Transverse colon (tissue), 4 donors: ENCODE results near the gene FIZ1. TPM values are rescaled to one million over a fixed set of nuclear protein-coding genes. Genes with fewer than 3 reads are reported as not detected.
A peak's percentile ranks its signal among the peaks of the same experiment; 100 is the strongest.

Source experiments
- DNase-seq: peaks from one replicate; pipeline ENCODE4 v3.0.0-alpha.2; 2019
- H3K27ac ChIP-seq, 4 donors: fragments of 200-600 bp; sonication (generic); 2 replicates each; pipeline ENCODE4 v1.5.1; 2016 to 2018; ENCODE audit warnings: inconsistent platforms in 4 of 4
- H3K27me3 ChIP-seq: fragments of 200-600 bp; sonication (generic); 2 replicates; pipeline ENCODE4 v1.5.1; 2017; ENCODE audit warnings: inconsistent platforms
- H3K36me3 ChIP-seq, 4 donors: fragments of 200-600 bp; sonication (generic); 2 replicates each; pipeline ENCODE4 v1.5.1; 2017 to 2019; ENCODE audit warnings: inconsistent platforms in 4 of 4
- H3K4me1 ChIP-seq, 4 donors: fragments of 200-600 bp; sonication (generic); 2 replicates each; pipeline ENCODE4 v1.5.1; 2017 to 2020; ENCODE audit warnings: inconsistent platforms in 4 of 4
- H3K4me3 ChIP-seq, 4 donors: fragments of 200-600 bp; sonication (generic); 1 replicate in 1 of 4; 2 replicates in 3 of 4; pipeline versions ENCODE4 v1.5.1 to v1.6.1; 2017 to 2019; ENCODE audit warnings: inconsistent platforms in 4 of 4
- H3K9me3 ChIP-seq, 2 donors: fragments of 200-600 bp; sonication (generic); 2 replicates each; pipeline ENCODE4 v1.5.1; 2017 to 2019; ENCODE audit warnings: inconsistent platforms in 2 of 2
- CTCF ChIP-seq, 5 experiments: fragments of 200-600 bp in 3 of 5; fragments of 450-650 bp in 2 of 5; sonication (generic) in 3 of 5; IDR thresholded peaks; 1 replicate in 2 of 5; 2 replicates in 3 of 5; pipeline ENCODE4 v1.5.1; 2016 to 2017; ENCODE audit warnings: antibody characterized with exemption in 5 of 5, inconsistent platforms in 3 of 5, mild to moderate bottlenecking in 2 of 5, moderate library complexity in 1 of 5
- EP300 ChIP-seq: sonication (generic); formaldehyde crosslinking; IDR thresholded peaks from one replicate; pipeline ENCODE4 v1.6.1; 2017; ENCODE audit warnings: antibody characterized with exemption, low read depth
- POLR2A ChIP-seq: fragments of 450-650 bp; IDR thresholded peaks from one replicate; pipeline ENCODE4 v1.6.1; 2016; ENCODE audit warnings: antibody characterized with exemption, mild to moderate bottlenecking, moderate library complexity
- POLR2AphosphoS5 ChIP-seq, 3 donors: sonication (generic); formaldehyde crosslinking; IDR thresholded peaks; one replicate each; pipeline ENCODE4 v1.6.1; 2016; ENCODE audit warnings: antibody characterized with exemption in 3 of 3
- WGBS, 2 donors: methylation state at CpG; one replicate each; pipeline ENCODE4 v1.1.5; 2018; ENCODE audit warnings: low coverage in 1 of 2; 5-methylcytosine and 5-hydroxymethylcytosine counted together
- in situ Hi-C, 4 donors: fragments of 200-750 bp; cut with MboI; loops; one replicate each; pipeline versions ENCODE4 v1.15.0 to v1.15.1; 2017; ENCODE audit warnings: low sequenced_read_pairs in 3 of 4, low pct_ligation_motif_present in 1 of 4, low pct_unique_long_range_greater_than_20kb in 1 of 4
- intact Hi-C: fragments of 100-400 bp; cut with DNase I; formaldehyde crosslinking; loops from one replicate; pipeline ENCODE4 v1.15.1; 2023; ENCODE audit warnings: low total_unique reads
- total RNA-seq, 4 donors: library from RNA; depleted of rRNA; stranded (reverse); fragments of >200 nt; gene quantifications; one replicate each; pipeline ENCODE4 v1.1.0, GENCODE V29; 2016

FIZ1 gene
- total RNA-seq, 4 donors from 2014 or later: 8.5 to 137 (median 18.3) TPM

- WGBS, 2 donors: 14 to 40% methylated on average over 6 to 12 of the region's 12 CpGs
- TF ChIP-seq POLR2A: peak; percentile 18
- no peak for TF ChIP-seq EP300
- intact Hi-C loops: no loop called here
Observed at GRCh38 chr19:55563261-55563690, 36.0 kb downstream of the FIZ1 start.

GRCh38 chr19:55559684-55560083 is 39.6 kb downstream of the FIZ1 start:
- Histone ChIP-seq H3K4me1 (peaks cover 0 to 14% (median 8%) of the 10 kb centered on the region in 4 donors), H3K9me3 (no peaks in the 10 kb centered on the region), H3K27me3 (peaks cover 4% of the 10 kb centered on the region), H3K4me3 (no peak overlapping the region), H3K27ac (no peak overlapping the region), H3K36me3 (no peaks in the 10 kb centered on the region)
- DNase-seq: no peak
- TF ChIP-seq EP300: no peak
- intact Hi-C loops (no loop called here), in situ Hi-C loops (no loop called here)
- WGBS, 2 donors: 71 to 84% methylated on average over 6 to 8 of the region's 9 CpGs

More at GRCh38 chr19:55563261-55563690, 36.0 kb downstream of the FIZ1 start:
- H3K4me1 ChIP-seq: peaks cover 0 to 14% (median 8%) of the 10 kb centered on the region in 4 donors
- H3K27ac ChIP-seq: no peak overlapping the region
- peaks cover 17% of the 10 kb centered on the region for H3K27me3 ChIP-seq
- in situ Hi-C loops: no loop called here
- H3K4me3 ChIP-seq: no peak overlapping the region
- DNase-seq: peak; percentile 53
- no peaks in the 10 kb centered on the region for H3K9me3 ChIP-seq
- H3K36me3 ChIP-seq: no peaks in the 10 kb centered on the region

GRCh38 chr19:55554741-55555152 is 44.6 kb downstream of the FIZ1 start:
- intact Hi-C loops: no loop called here
- no peak overlapping the region for H3K27ac ChIP-seq
- no peak for DNase-seq
- TF ChIP-seq EP300: no peak
- TF ChIP-seq POLR2A: no peak
- no peak for TF ChIP-seq CTCF (IDR thresholded peaks at IDR 0.05)
- TF ChIP-seq POLR2AphosphoS5 (IDR thresholded peaks at IDR 0.05): no peak
- no peaks in the 10 kb centered on the region for H3K27me3 ChIP-seq
- no peaks in the 10 kb centered on the region for H3K9me3 ChIP-seq
- no peak overlapping the region for H3K4me3 ChIP-seq
- 57% methylated on average over 8 of the region's 8 CpGs; no CpG with 5 or more reads in 1 of the 2 donors for WGBS, 2 donors
- H3K4me1 ChIP-seq: peaks cover 0 to 6% (median 4%) of the 10 kb centered on the region in 4 donors
- no peaks in the 10 kb centered on the region for H3K36me3 ChIP-seq
- in situ Hi-C loops: no loop called here

GRCh38 chr19:55554302-55554701 is 45.0 kb downstream of the FIZ1 start:
- no peaks in the 10 kb centered on the region for H3K9me3 ChIP-seq
- 88% methylated on average over 9 of the region's 9 CpGs; no CpG with 5 or more reads in 1 of the 2 donors for WGBS, 2 donors
- H3K27ac ChIP-seq: no peak overlapping the region
- peaks cover 0 to 10% (median 4%) of the 10 kb centered on the region in 4 donors for H3K4me1 ChIP-seq
- no peak for TF ChIP-seq EP300
- TF ChIP-seq POLR2A: no peak
- TF ChIP-seq CTCF (IDR thresholded peaks at IDR 0.05): no peak
- no peak for TF ChIP-seq POLR2AphosphoS5 (IDR thresholded peaks at IDR 0.05)
- in situ Hi-C loops: no loop called here
- no peak for DNase-seq
- no peak overlapping the region for H3K4me3 ChIP-seq
- intact Hi-C loops: no loop called here
- H3K27me3 ChIP-seq: no peaks in the 10 kb centered on the region
- H3K36me3 ChIP-seq: no peaks in the 10 kb centered on the region

- Histone ChIP-seq H3K27me3 (peaks cover 5% of the 10 kb centered on the region), H3K9me3 (no peaks in the 10 kb centered on the region), H3K4me3 (no peak overlapping the region), H3K27ac (no peak overlapping the region), H3K36me3 (no peaks in the 10 kb centered on the region), H3K4me1 (peaks cover 0 to 10% (median 4%) of the 10 kb centered on the region in 4 donors)
- WGBS, 2 donors: 66 to 70% methylated on average over 9 to 13 of the region's 13 CpGs
- DNase-seq: no peak
- intact Hi-C loops (no loop called here), in situ Hi-C loops (no loop called here)
- TF ChIP-seq POLR2AphosphoS5 (IDR thresholded peaks at IDR 0.05) (no peak), CTCF (IDR thresholded peaks at IDR 0.05) (no peak), EP300 (no peak), POLR2A (no peak)
Observed at GRCh38 chr19:55553217-55554182, 45.8 kb downstream of the FIZ1 start.
